Transverse colon (tissue), 4 donors: ENCODE data around the gene RAB5IF. TPM values are rescaled to one million over a fixed set of nuclear protein-coding genes. Genes with fewer than 3 reads are reported as not detected.
"Not testable (repeated sequence)": the region's sequence is repeated elsewhere in the genome, so short reads cannot be mapped to it uniquely, and the experiment has no call there.

Experiments
- DNase-seq: peaks from one replicate; pipeline ENCODE4 v3.0.0-alpha.2; 2019
- H3K27ac ChIP-seq, 4 donors: fragments of 200-600 bp; sonication (generic); 2 replicates each; pipeline ENCODE4 v1.5.1; 2016 to 2018; ENCODE audit warnings: inconsistent platforms in 4 of 4
- H3K27me3 ChIP-seq: fragments of 200-600 bp; sonication (generic); 2 replicates; pipeline ENCODE4 v1.5.1; 2017; ENCODE audit warnings: inconsistent platforms
- H3K36me3 ChIP-seq, 4 donors: fragments of 200-600 bp; sonication (generic); 2 replicates each; pipeline ENCODE4 v1.5.1; 2017 to 2019; ENCODE audit warnings: inconsistent platforms in 4 of 4
- H3K4me1 ChIP-seq, 4 donors: fragments of 200-600 bp; sonication (generic); 2 replicates each; pipeline ENCODE4 v1.5.1; 2017 to 2020; ENCODE audit warnings: inconsistent platforms in 4 of 4
- H3K4me3 ChIP-seq, 4 donors: fragments of 200-600 bp; sonication (generic); 1 replicate in 1 of 4; 2 replicates in 3 of 4; pipeline versions ENCODE4 v1.5.1 to v1.6.1; 2017 to 2019; ENCODE audit warnings: inconsistent platforms in 4 of 4
- H3K9me3 ChIP-seq, 2 donors: fragments of 200-600 bp; sonication (generic); 2 replicates each; pipeline ENCODE4 v1.5.1; 2017 to 2019; ENCODE audit warnings: inconsistent platforms in 2 of 2
- EP300 ChIP-seq: sonication (generic); formaldehyde crosslinking; IDR thresholded peaks from one replicate; pipeline ENCODE4 v1.6.1; 2017; ENCODE audit warnings: antibody characterized with exemption, low read depth
- POLR2A ChIP-seq: fragments of 450-650 bp; IDR thresholded peaks from one replicate; pipeline ENCODE4 v1.6.1; 2016; ENCODE audit warnings: antibody characterized with exemption, mild to moderate bottlenecking, moderate library complexity
- POLR2AphosphoS5 ChIP-seq, 3 donors: sonication (generic); formaldehyde crosslinking; IDR thresholded peaks; one replicate each; pipeline ENCODE4 v1.6.1; 2016; ENCODE audit warnings: antibody characterized with exemption in 3 of 3
- WGBS, 2 donors: methylation state at CpG; one replicate each; pipeline ENCODE4 v1.1.5; 2018; ENCODE audit warnings: low coverage in 1 of 2; 5-methylcytosine and 5-hydroxymethylcytosine counted together
- in situ Hi-C, 4 donors: fragments of 200-750 bp; cut with MboI; loops; one replicate each; pipeline versions ENCODE4 v1.15.0 to v1.15.1; 2017; ENCODE audit warnings: low sequenced_read_pairs in 3 of 4, low pct_ligation_motif_present in 1 of 4, low pct_unique_long_range_greater_than_20kb in 1 of 4
- intact Hi-C: fragments of 100-400 bp; cut with DNase I; formaldehyde crosslinking; loops from one replicate; pipeline ENCODE4 v1.15.1; 2023; ENCODE audit warnings: low total_unique reads
- total RNA-seq, 4 donors: library from RNA; depleted of rRNA; stranded (reverse); fragments of >200 nt; gene quantifications; one replicate each; pipeline ENCODE4 v1.1.0, GENCODE V29; 2016
- TF ChIP-seq, protein P1 (sequence below), 5 experiments: fragments of 200-600 bp in 3 of 5; fragments of 450-650 bp in 2 of 5; sonication (generic) in 3 of 5; IDR thresholded peaks; 1 replicate in 2 of 5; 2 replicates in 3 of 5; pipeline ENCODE4 v1.5.1; 2016 to 2017; ENCODE audit warnings: antibody characterized with exemption in 5 of 5, inconsistent platforms in 3 of 5, mild to moderate bottlenecking in 2 of 5, moderate library complexity in 1 of 5

RAB5IF gene
- total RNA-seq, 4 donors from 2014 or later = 42.2 to 136 (median 102) TPM

GRCh38 chr20:36607586-36608387 lies 2.2 kb downstream of the RAB5IF start:
- Histone ChIP-seq H3K4me1 (peaks cover 8 to 26% (median 20%) of the 10 kb centered on the region in 4 donors), H3K9me3 (no peaks in the 10 kb centered on the region), H3K36me3 (peaks cover 0 to 36% (median 15%) of the 10 kb centered on the region in 4 donors), H3K27ac (peak overlapping the region; percentile 90 to 98 (median 93)), H3K4me3 (no peak overlapping the region), H3K27me3 (no peaks in the 10 kb centered on the region)
- peak; percentile 61 for DNase-seq
- WGBS, 2 donors = 67 to 81% methylated on average over 5 to 7 of the region's 7 CpGs
- TF ChIP-seq POLR2A = peak; percentile 39
- TF ChIP-seq EP300 = no peak
- TF ChIP-seq, protein P1, sequence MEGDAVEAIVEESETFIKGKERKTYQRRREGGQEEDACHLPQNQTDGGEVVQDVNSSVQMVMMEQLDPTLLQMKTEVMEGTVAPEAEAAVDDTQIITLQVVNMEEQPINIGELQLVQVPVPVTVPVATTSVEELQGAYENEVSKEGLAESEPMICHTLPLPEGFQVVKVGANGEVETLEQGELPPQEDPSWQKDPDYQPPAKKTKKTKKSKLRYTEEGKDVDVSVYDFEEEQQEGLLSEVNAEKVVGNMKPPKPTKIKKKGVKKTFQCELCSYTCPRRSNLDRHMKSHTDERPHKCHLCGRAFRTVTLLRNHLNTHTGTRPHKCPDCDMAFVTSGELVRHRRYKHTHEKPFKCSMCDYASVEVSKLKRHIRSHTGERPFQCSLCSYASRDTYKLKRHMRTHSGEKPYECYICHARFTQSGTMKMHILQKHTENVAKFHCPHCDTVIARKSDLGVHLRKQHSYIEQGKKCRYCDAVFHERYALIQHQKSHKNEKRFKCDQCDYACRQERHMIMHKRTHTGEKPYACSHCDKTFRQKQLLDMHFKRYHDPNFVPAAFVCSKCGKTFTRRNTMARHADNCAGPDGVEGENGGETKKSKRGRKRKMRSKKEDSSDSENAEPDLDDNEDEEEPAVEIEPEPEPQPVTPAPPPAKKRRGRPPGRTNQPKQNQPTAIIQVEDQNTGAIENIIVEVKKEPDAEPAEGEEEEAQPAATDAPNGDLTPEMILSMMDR (IDR thresholded peaks at IDR 0.05) = no peak
- peak in 2 of 3 donors; percentile 42 to 83 for TF ChIP-seq POLR2AphosphoS5 (IDR thresholded peaks at IDR 0.05)
- in situ Hi-C loops = loop anchor here in 3 of 4 donors (10.0 to 25.0 kb wide), 2 partner anchors 53 to 280 kb away; partner anchors contain the start of gene TLDC2 (in 1 of the 3)
- intact Hi-C loops = loop anchor here (10.0 kb wide), 1 partner anchor 147 kb away; no protein-coding TSS in a partner anchor

- in situ Hi-C loops (loop anchor here in 3 of 4 donors (10.0 to 25.0 kb wide), 2 partner anchors 54 to 279 kb away; partner anchors contain the start of gene TLDC2 (in 1 of the 3)), intact Hi-C loops (loop anchor here (10.0 kb wide), 1 partner anchor 146 kb away; no protein-coding TSS in a partner anchor)
- Histone ChIP-seq H3K4me1 (peaks cover 8 to 26% (median 20%) of the 10 kb centered on the region in 4 donors), H3K27ac (peak overlapping the region in 3 of 4 donors; percentile 93 to 98 (median 93)), H3K36me3 (peaks cover 0 to 42% (median 18%) of the 10 kb centered on the region in 4 donors)
- H3K4me3 ChIP-seq, H3K27me3 ChIP-seq, DNase-seq, H3K9me3 ChIP-seq: not testable (repeated sequence)
- WGBS, 2 donors = 78 to 88% methylated on average over 6 of the region's 6 CpGs
Measured at GRCh38 chr20:36608388-36608728, 2.8 kb downstream of the RAB5IF start.

DNA sequence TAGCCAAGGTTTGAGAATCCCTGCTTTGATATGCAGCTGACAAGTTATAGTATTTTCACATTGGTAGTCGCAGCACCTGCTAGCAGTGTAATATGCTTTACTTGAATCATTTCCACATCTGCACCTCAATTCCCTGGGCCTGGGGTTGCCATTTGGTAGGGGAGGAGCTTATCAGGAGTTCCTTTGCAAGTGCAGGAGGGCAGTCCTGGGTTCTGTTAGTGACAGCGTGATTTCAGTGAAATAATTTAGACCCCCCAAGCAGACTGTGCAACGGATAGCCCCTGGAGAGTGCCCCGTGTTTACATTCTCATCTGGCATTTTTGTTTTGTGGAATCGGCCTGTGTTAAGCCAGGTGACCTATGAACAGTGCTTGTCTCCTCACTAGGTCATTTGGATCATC lies 6.0 kb downstream of the RAB5IF start:
- no peak overlapping the region for H3K4me3 ChIP-seq
- peaks cover 8 to 17% (median 13%) of the 10 kb centered on the region in 4 donors for H3K4me1 ChIP-seq
- DNase-seq = no peak
- peaks cover 0 to 46% (median 22%) of the 10 kb centered on the region in 4 donors for H3K36me3 ChIP-seq
- 64 to 90% methylated on average over 4 to 5 of the region's 5 CpGs for WGBS, 2 donors
- TF ChIP-seq POLR2A (no peak), POLR2AphosphoS5 (IDR thresholded peaks at IDR 0.05) (no peak), EP300 (no peak)
- TF ChIP-seq, protein P1 (IDR thresholded peaks at IDR 0.05) = no peak
- no peaks in the 10 kb centered on the region for H3K9me3 ChIP-seq
- no peak overlapping the region for H3K27ac ChIP-seq
- H3K27me3 ChIP-seq = no peaks in the 10 kb centered on the region
- in situ Hi-C loops = loop anchor here in 1 of 4 donors (25.0 kb wide), 1 partner anchor 276 kb away; the partner anchor contains the start of gene TLDC2
- intact Hi-C loops = no loop called here

GRCh38 chr20:36613974-36614373 lies 8.4 kb downstream of the RAB5IF start:
- WGBS, 2 donors = 59% methylated on average over 3 of the region's 3 CpGs; no CpG with 5 or more reads in 1 of the 2 donors
- H3K27ac ChIP-seq = no peak overlapping the region
- peaks cover 0 to 44% (median 21%) of the 10 kb centered on the region in 4 donors for H3K36me3 ChIP-seq
- in situ Hi-C loops (loop anchor here in 1 of 4 donors (25.0 kb wide), 1 partner anchor 273 kb away; the partner anchor contains the start of gene TLDC2), intact Hi-C loops (no loop called here)
- no peak overlapping the region for H3K4me3 ChIP-seq
- no peaks in the 10 kb centered on the region for H3K4me1 ChIP-seq
- no peaks in the 10 kb centered on the region for H3K9me3 ChIP-seq
- H3K27me3 ChIP-seq = no peaks in the 10 kb centered on the region
- TF ChIP-seq POLR2A (no peak), EP300 (no peak), POLR2AphosphoS5 (IDR thresholded peaks at IDR 0.05) (no peak)
- TF ChIP-seq, protein P1 (IDR thresholded peaks at IDR 0.05) = no peak
- peak; percentile 42 for DNase-seq
